ENCODE results near the gene PDCD1. TPM values are rescaled to one million over a fixed set of nuclear protein-coding genes. Genes with fewer than 3 reads are reported as not detected.

Gene PDCD1
- total and polyA plus RNA-seq, 2 of the 13 experiments (the other 11 are each of a cell fraction or from before 2014, with no cell fraction given) = 0.04 TPM; not detected in 1

- TF ChIP-seq ZNF609 (CRISPR knock-in tag; IDR thresholded peaks at IDR 0.05; ENCODE audit: borderline replicate concordance) (no peak), FOXP1 (IDR thresholded peaks at IDR 0.05) (0 out of 2 replicates have a peak, but pooled peaks have one; percentile 61), FOXP1 (CRISPR knock-in tag; IDR thresholded peaks at IDR 0.05) (no peak), PRDM15 (CRISPR knock-in tag; IDR thresholded peaks at IDR 0.05) (no peak), ZNF335 (CRISPR knock-in tag; IDR thresholded peaks at IDR 0.05) (no peak), BRCA1 (CRISPR knock-in tag; IDR thresholded peaks at IDR 0.05) (no peak), ZNF281 (CRISPR knock-in tag; IDR thresholded peaks at IDR 0.05; ENCODE audit: borderline replicate concordance) (no peak), IKZF5 (CRISPR knock-in tag; IDR thresholded peaks at IDR 0.05) (no peak), WIZ (CRISPR knock-in tag; IDR thresholded peaks at IDR 0.05) (no peak), ZNF414 (CRISPR knock-in tag; IDR thresholded peaks at IDR 0.05) (no peak), ZNF276 (CRISPR knock-in tag; IDR thresholded peaks at IDR 0.05; ENCODE audit: low read depth) (no peak), IKZF1 (IDR thresholded peaks at IDR 0.05) (peak; percentile 84; the same call in 1 of the 2 replicates), ZNF644 (CRISPR knock-in tag; IDR thresholded peaks at IDR 0.05; ENCODE audit: low read depth) (no peak)
Observed at GRCh38 chr2:241864168-241864849, 5.6 kb upstream of the PDCD1 start (continued).
